HepG2 (cell line): ENCODE data around the gene PSME3IP1. TPM values are rescaled to one million over a fixed set of nuclear protein-coding genes. Genes with fewer than 3 reads are reported as not detected.
"Not testable (repeated sequence)": the region's sequence is repeated elsewhere in the genome, so short reads cannot be mapped to it uniquely, and the experiment has no call there.

Experiments
- ATAC-seq: fragments of 200-7000 bp; cut with Tn5 transposase; 3 replicates; pipeline ENCODE4 v1.9.1; 2020; ENCODE audit warnings: mild to moderate bottlenecking, moderate library complexity
- BruUV-seq: library from RNA; stranded (reverse); fragments of 400-500 nt; replicated peaks from 2 replicates; lab custom pipeline; 2021; lab: Mats Ljungman, UMichigan
- CTCF ChIA-PET: fragments of 300-600 bp; formaldehyde crosslinking; extraction: SDS; loops from one replicate; lab custom pipeline; 2021; ENCODE audit warnings: low total read pairs, inconsistent platforms, low intra/inter-chr PET ratio; lab: Yijun Ruan, JAX
- POLR2A ChIA-PET: fragments of 350-600 bp; sonication (Branson Sonifier 250); formaldehyde crosslinking; loops from one replicate; lab custom pipeline; 2020; ENCODE audit warnings: antibody characterized with exemption, inconsistent platforms; lab: Yijun Ruan, JAX
- DNase-seq: peaks from one replicate; pipeline ENCODE4 v3.0.0-alpha.2; 2015; ENCODE audit warnings: low spot score
- FAIRE-seq: peaks from 3 replicates; lab custom pipeline; 2011; peaks lifted over from hg19 to GRCh38; lab: Jason Lieb, UNC
- H2AFZ ChIP-seq: one replicate; pipeline ENCODE4 v1.6.1; 2011; ENCODE audit warnings: low read length, inconsistent platforms
- H3K27ac ChIP-seq: fragments of 300-600 bp; 3 replicates; pipeline ENCODE4 v1.8.0; 2011; ENCODE audit warnings: mixed run types, mild to moderate bottlenecking, mixed read lengths, low read length, inconsistent platforms; ENCODE audit not compliant: insufficient read depth; ENCODE audit errors: extremely low read length
- H3K27me3 ChIP-seq, 2 experiments: fragments of 200-600 bp in 1 of 2; 2 replicates in 1 of 2; 3 replicates in 1 of 2; pipeline versions ENCODE4 v1.6.0 to v1.8.0; 2011; ENCODE audit warnings: low read length in 2 of 2, mild to moderate bottlenecking in 2 of 2, moderate library complexity in 2 of 2, inconsistent platforms in 1 of 2; ENCODE audit not compliant: insufficient read depth in 2 of 2, control insufficient read depth in 1 of 2
- H3K36me3 ChIP-seq, 2 experiments: fragments of 200-600 bp in 1 of 2; replicated peaks in 1 of 2; 2 replicates in 1 of 2; 3 replicates in 1 of 2; pipeline versions ENCODE4 v1.5.1 to v1.8.0; 2011; ENCODE audit warnings: low read length in 2 of 2, inconsistent platforms in 1 of 2; ENCODE audit not compliant: insufficient read depth in 2 of 2, control insufficient read depth in 1 of 2
- H3K4me1 ChIP-seq: 2 replicates; pipeline ENCODE4 v1.5.1; 2012; ENCODE audit warnings: low read length, inconsistent platforms; ENCODE audit not compliant: insufficient read depth
- H3K4me2 ChIP-seq: 2 replicates; pipeline ENCODE4 v1.6.0; 2011; ENCODE audit warnings: low read depth, low read length, inconsistent platforms
- H3K4me3 ChIP-seq, 3 experiments: fragments of 200-600 bp in 1 of 3; sonication (generic), shearing (Covaris generic) in 1 of 3; replicated peaks in 1 of 3; 2 replicates each; pipeline ENCODE4 v1.5.1; 2011 to 2016; ENCODE audit warnings: low read length in 3 of 3, inconsistent platforms in 2 of 3, low read depth in 2 of 3, mild to moderate bottlenecking in 2 of 3, control low read depth in 1 of 3, mixed read lengths in 1 of 3; ENCODE audit not compliant: insufficient read depth in 1 of 3
- H3K79me2 ChIP-seq: one replicate; pipeline ENCODE4 v1.6.1; 2011; ENCODE audit warnings: low read length, inconsistent platforms; ENCODE audit not compliant: insufficient read depth
- H3K9ac ChIP-seq: 2 replicates; pipeline ENCODE4 v1.6.0; 2011; ENCODE audit warnings: mild to moderate bottlenecking, low read depth, low read length, inconsistent platforms; ENCODE audit not compliant: insufficient read depth
- H3K9me3 ChIP-seq: 2 replicates; pipeline ENCODE4 v1.5.1; 2012; ENCODE audit warnings: mild to moderate bottlenecking, low read length
- H4K20me1 ChIP-seq: 2 replicates; pipeline ENCODE4 v1.6.0; 2011; ENCODE audit warnings: inconsistent platforms, mild to moderate bottlenecking, low read length, moderate library complexity; ENCODE audit not compliant: insufficient read depth
- GABPA ChIP-seq, 2 experiments: IDR thresholded peaks; 2 replicates each; pipeline ENCODE4 v1.6.1; 2011 to 2016; ENCODE audit warnings: low read depth in 2 of 2, low read length in 1 of 2, missing biosample characterization in 1 of 2, missing genetic modification characterization in 1 of 2
- GRHL1 ChIP-seq: sonication (generic); formaldehyde crosslinking; conservative IDR thresholded peaks from 2 replicates; pipeline ENCODE4 v1.8.0; 2022; ENCODE audit warnings: missing genetic modification reagents
- HNRNPLL ChIP-seq: fragments of 200-400 bp; formaldehyde crosslinking; IDR thresholded peaks from 2 replicates; pipeline ENCODE4 v1.6.1; 2017; ENCODE audit warnings: mild to moderate bottlenecking, low read depth, low read length; ENCODE audit not compliant: poor library complexity, severe bottlenecking
- MXD4 ChIP-seq: IDR thresholded peaks from 2 replicates; pipeline ENCODE4 v1.6.1; 2016; ENCODE audit warnings: mild to moderate bottlenecking, missing biosample characterization, missing genetic modification reagents
- NFYB ChIP-seq: sonication (generic); formaldehyde crosslinking; IDR thresholded peaks from 2 replicates; pipeline ENCODE4 v1.4.0; 2020; ENCODE audit warnings: missing genetic modification reagents
- PHF5A ChIP-seq: IDR thresholded peaks from one replicate; pipeline ENCODE4 v1.6.1; 2018; ENCODE audit warnings: low read depth, missing genetic modification reagents; ENCODE audit not compliant: unreplicated experiment
- ZBTB1 ChIP-seq: sonication (generic); formaldehyde crosslinking; IDR thresholded peaks from 2 replicates; pipeline ENCODE4 v1.4.0; 2020; ENCODE audit warnings: missing genetic modification reagents, borderline replicate concordance
- ZNF510 ChIP-seq: sonication (generic); formaldehyde crosslinking; IDR thresholded peaks from 2 replicates; pipeline ENCODE4 v1.4.0; 2020; ENCODE audit warnings: low read depth, mild to moderate bottlenecking, missing genetic modification reagents
- ZNF660 ChIP-seq: sonication (generic); formaldehyde crosslinking; IDR thresholded peaks from 2 replicates; pipeline ENCODE4 v1.5.1; 2020; ENCODE audit warnings: mild to moderate bottlenecking, low read depth, missing genetic modification reagents, borderline replicate concordance
- ZNF678 ChIP-seq: sonication (generic); formaldehyde crosslinking; IDR thresholded peaks from 2 replicates; pipeline ENCODE4 v1.4.0; 2020; ENCODE audit warnings: mild to moderate bottlenecking, missing genetic modification reagents
- ZNF761 ChIP-seq: sonication (generic); formaldehyde crosslinking; conservative IDR thresholded peaks from 2 replicates; pipeline ENCODE4 v1.4.0; 2020; ENCODE audit warnings: mild to moderate bottlenecking, missing genetic modification reagents
- WGBS: methylation state at CpG from one replicate; pipeline ENCODE4 v1.1.6; 2017; ENCODE audit warnings: low lambda C conversion rate; 5-methylcytosine and 5-hydroxymethylcytosine counted together
- in situ Hi-C: cut with HindIII; loops from 2 replicates; pipeline ENCODE4 v1.10.0; 2017; ENCODE audit warnings: low pct_unique_long_range_greater_than_20kb; ENCODE audit not compliant: extremely low pct_ligation_motif_present
- intact Hi-C: fragments of 100-400 bp; cut with micrococcal nuclease; formaldehyde crosslinking; loops from one replicate; pipeline ENCODE4 v1.10.0; 2022; ENCODE audit not compliant: unreplicated experiment
- polyA plus RNA-seq, 8 experiments: library from polyadenylated mRNA; depleted of rRNA in 3 of 8; stranded (reverse) in 7 of 8; unstranded in 1 of 8; fragments of >200 nt; fragmentation: Illumina TruSeq in 4 of 8; extraction: Trizol in 4 of 8; gene quantifications; 2 replicates each; pipeline versions ENCODE4 v1.2.1 to v1.2.3, GENCODE V29; 2011 to 2016; ENCODE audit warnings: low read depth in 4 of 8, missing spikeins in 1 of 8, mixed read lengths in 1 of 8; ENCODE audit not compliant: insufficient read depth in 1 of 8
- total RNA-seq, 5 experiments: library from RNA; depleted of rRNA; stranded (reverse); fragments of >200 nt; fragmentation: Illumina TruSeq; extraction: Trizol; gene quantifications; 2 replicates each; pipeline ENCODE4 v1.2.3, GENCODE V29; 2016; ENCODE audit warnings: low read depth in 1 of 5

PSME3IP1 gene
- total and polyA plus RNA-seq, 2 of the 13 experiments (the other 11 are each of a cell fraction or from before 2014, with no cell fraction given) = 90.8 to 99.8 TPM

- TF ChIP-seq PHF5A (CRISPR knock-in tag) (no peak), HNRNPLL (no peak), ZNF660 (CRISPR knock-in tag) (no peak), ZBTB1 (CRISPR knock-in tag) (no peak), GABPA (IDR thresholded peaks at IDR 0.05; ENCODE audit: low read depth, low read length) (no peak), GABPA (CRISPR knock-in tag; IDR thresholded peaks at IDR 0.05; ENCODE audit: low read depth) (no peak), ZNF678 (CRISPR knock-in tag) (no peak), ZNF510 (no peak), MXD4 (no peak), ZNF761 (no peak)
Observed at GRCh38 chr16:57203451-57203850, 17.6 kb upstream of the PSME3IP1 start (continued).

GRCh38 chr16:57202095-57202886, 16.5 kb upstream of the PSME3IP1 start:
- no TSS peak for BruUV-seq
- Histone ChIP-seq H3K27ac (no peak overlapping the region), H4K20me1 (peaks cover 3% of the 10 kb centered on the region; the same call in 1 of the 2 replicates), H3K9me3 (no peaks in the 10 kb centered on the region), H3K9ac (no peak overlapping the region), H2AFZ (no peak overlapping the region), H3K27me3 (no peaks in the 10 kb centered on the region), H3K4me1 (peaks cover 24% of the 10 kb centered on the region), H3K36me3 (peaks cover 13 to 34% of the 10 kb centered on the region in 2 experiments), H3K79me2 (peaks cover 37% of the 10 kb centered on the region), H3K4me2 (no peak overlapping the region), H3K4me3 (no peak overlapping the region)
- ChIA-PET CTCF (no interaction called here), POLR2A (no interaction called here)
- in situ Hi-C loops = no loop called here
- WGBS = 97% methylated on average over 7 of the region's 7 CpGs
- intact Hi-C loops = no loop called here
- ATAC-seq = no peak
- no peak for FAIRE-seq
- no peak for DNase-seq
- TF ChIP-seq GRHL1 (CRISPR knock-in tag) = no peak
- TF ChIP-seq NFYB = no peak

GRCh38 chr16:57200926-57201325, 15.1 kb upstream of the PSME3IP1 start:
- H3K79me2 ChIP-seq = peaks cover 51% of the 10 kb centered on the region
- intact Hi-C loops, H3K9me3 ChIP-seq, FAIRE-seq, H3K4me2 ChIP-seq, CTCF ChIA-PET, H2AFZ ChIP-seq, H3K27ac ChIP-seq, H3K27me3 ChIP-seq, H3K4me3 ChIP-seq, ATAC-seq, in situ Hi-C loops, DNase-seq, POLR2A ChIA-PET, H3K9ac ChIP-seq, BruUV-seq: not testable (repeated sequence)
- peaks cover 8 to 28% of the 10 kb centered on the region in 2 experiments for H3K36me3 ChIP-seq
- H4K20me1 ChIP-seq = peaks cover 12% of the 10 kb centered on the region
- peaks cover 37% of the 10 kb centered on the region for H3K4me1 ChIP-seq
- no CpG with 5 or more reads among the region's 27 CpGs for WGBS
